SJCRH30 (cell line): ENCODE data around the gene TIMM9. TPM values are rescaled to one million over a fixed set of nuclear protein-coding genes. Genes with fewer than 3 reads are reported as not detected.
A peak's percentile ranks its signal among the peaks of the same experiment; 100 is the strongest.
"Not testable (repeated sequence)": the region's sequence is repeated elsewhere in the genome, so short reads cannot be mapped to it uniquely, and the experiment has no call there.

Experiments
- DNase-seq, 2 experiments: peaks; one replicate each; pipeline ENCODE4 v3.0.0-alpha.2; 2015 to 2020
- H3K27ac ChIP-seq: fragments of 250-450 bp; sonication (Bioruptor Pico); 2 replicates; pipeline ENCODE4 v1.5.1; 2020; ENCODE audit warnings: mild to moderate bottlenecking, moderate library complexity
- H3K27me3 ChIP-seq: fragments of 250-450 bp; sonication (Bioruptor Pico); 2 replicates; pipeline ENCODE4 v1.5.1; 2020; ENCODE audit warnings: mild to moderate bottlenecking, moderate library complexity
- H3K36me3 ChIP-seq: fragments of 250-450 bp; sonication (Bioruptor Pico); 2 replicates; pipeline ENCODE4 v1.5.1; 2020; ENCODE audit warnings: mild to moderate bottlenecking, moderate library complexity
- H3K4me1 ChIP-seq: fragments of 250-450 bp; sonication (Bioruptor Pico); 2 replicates; pipeline ENCODE4 v1.5.1; 2020; ENCODE audit warnings: mild to moderate bottlenecking, moderate library complexity
- H3K4me3 ChIP-seq: fragments of 250-450 bp; sonication (Bioruptor Pico); 2 replicates; pipeline ENCODE4 v1.5.1; 2020; ENCODE audit warnings: mild to moderate bottlenecking, moderate library complexity
- H3K9me3 ChIP-seq: fragments of 250-450 bp; sonication (Bioruptor Pico); replicated peaks from 2 replicates; pipeline ENCODE4 v1.5.1; 2020; ENCODE audit warnings: mild to moderate bottlenecking, moderate library complexity
- total RNA-seq: library from RNA; depleted of rRNA; stranded (reverse); fragments of >200 nt; shearing (Covaris generic); gene quantifications from 2 replicates; pipeline ENCODE4 v1.2.3, GENCODE V29; 2014; rRNA removed

Gene TIMM9
- total RNA-seq, 1 experiment from 2014 or later, result 64.5 TPM

GRCh38 chr14:58367296-58367695 lies 60.0 kb downstream of the TIMM9 start:
- H3K9me3 ChIP-seq, result no peaks in the 10 kb centered on the region
- no peaks in the 10 kb centered on the region for H3K4me1 ChIP-seq
- H3K4me3 ChIP-seq, result no peak overlapping the region
- peaks cover 27% of the 10 kb centered on the region for H3K36me3 ChIP-seq
- no peak for DNase-seq
- H3K27ac ChIP-seq, result no peak overlapping the region
- H3K27me3 ChIP-seq, result no peaks in the 10 kb centered on the region

GRCh38 chr14:58364316-58364715 lies 63.0 kb downstream of the TIMM9 start:
- no peak for DNase-seq
- peaks cover 7% of the 10 kb centered on the region for H3K4me1 ChIP-seq
- no peaks in the 10 kb centered on the region for H3K9me3 ChIP-seq
- H3K36me3 ChIP-seq, result peaks cover 25% of the 10 kb centered on the region
- H3K27me3 ChIP-seq, result no peaks in the 10 kb centered on the region
- H3K4me3 ChIP-seq, result no peak overlapping the region
- H3K27ac ChIP-seq, result no peak overlapping the region

- peaks cover 28% of the 10 kb centered on the region for H3K36me3 ChIP-seq
- DNase-seq, result peak in 1 of 2 experiments; percentile 37
Observed at GRCh38 chr14:58362798-58363412, 64.4 kb downstream of the TIMM9 start.

GRCh38 chr14:58362272-58362671 lies 65.1 kb downstream of the TIMM9 start:
- peaks cover 24% of the 10 kb centered on the region for H3K36me3 ChIP-seq
- not testable (repeated sequence) for H3K27ac ChIP-seq

More at GRCh38 chr14:58362798-58363412, 64.4 kb downstream of the TIMM9 start:
- H3K27ac ChIP-seq, result no peak overlapping the region
- peaks cover 7% of the 10 kb centered on the region for H3K4me1 ChIP-seq
- no peaks in the 10 kb centered on the region for H3K27me3 ChIP-seq
- no peaks in the 10 kb centered on the region for H3K9me3 ChIP-seq
- no peak overlapping the region for H3K4me3 ChIP-seq

More at GRCh38 chr14:58362272-58362671, 65.1 kb downstream of the TIMM9 start:
- H3K9me3 ChIP-seq, DNase-seq, H3K4me3 ChIP-seq, H3K27me3 ChIP-seq, H3K4me1 ChIP-seq: not testable (repeated sequence)

Other genes starting within 250 kb of the TIMM9 start
- 58.7 and 63.2 TPM in 2 replicates for gene ACTR10, start 227.4 kb downstream of the TIMM9 start, total RNA-seq
- gene PSMA3, start 182.7 kb downstream of the TIMM9 start, total RNA-seq, result 183 and 193 TPM in 2 replicates
- 11.0 and 12.7 TPM in 2 replicates for gene ARID4A, start 129.0 kb downstream of the TIMM9 start, total RNA-seq
- not detected in 2 replicates for gene TOMM20L, start 31.6 kb downstream of the TIMM9 start, total RNA-seq
- gene KIAA0586, start 188 bp upstream of the TIMM9 start, total RNA-seq, result 28.5 and 34.4 TPM in 2 replicates
- 4.2 and 5.4 TPM in 2 replicates for gene DACT1, start 210.4 kb upstream of the TIMM9 start, total RNA-seq